Ascending aorta (tissue), 2 donors: Measurements from ENCODE around the gene TLE6. TPM values are rescaled to one million over a fixed set of nuclear protein-coding genes. Genes with fewer than 3 reads are reported as not detected.
"Not testable (repeated sequence)": the region's sequence is repeated elsewhere in the genome, so short reads cannot be mapped to it uniquely, and the experiment has no call there.

ENCODE experiments used
- DNase-seq, 2 donors: peaks; one replicate each; pipeline ENCODE4 v3.0.0-alpha.2; 2019; ENCODE audit warnings: low spot score in 2 of 2
- H3K27ac ChIP-seq, 2 donors: fragments of 200-600 bp; sonication (generic); one replicate each; pipeline ENCODE4 v1.5.1; 2016 to 2017; ENCODE audit warnings: mild to moderate bottlenecking in 1 of 2
- H3K27me3 ChIP-seq: fragments of 200-600 bp; sonication (generic); one replicate; pipeline ENCODE4 v1.5.1; 2017
- H3K36me3 ChIP-seq, 2 donors: fragments of 200-600 bp; sonication (generic); one replicate each; pipeline ENCODE4 v1.5.1; 2016
- H3K4me1 ChIP-seq, 2 donors: fragments of 200-600 bp; sonication (generic); one replicate each; pipeline ENCODE4 v1.5.1; 2016 to 2017; ENCODE audit warnings: mild to moderate bottlenecking in 1 of 2
- H3K4me3 ChIP-seq, 2 donors: fragments of 200-600 bp; sonication (generic); one replicate each; pipeline ENCODE4 v1.5.1; 2016 to 2017; ENCODE audit warnings: mild to moderate bottlenecking in 1 of 2
- H3K9me3 ChIP-seq, 2 donors: fragments of 200-600 bp; sonication (generic); one replicate each; pipeline ENCODE4 v1.5.1; 2016
- CTCF ChIP-seq, 3 experiments: fragments of 200-600 bp in 2 of 3; fragments of 450-650 bp in 1 of 3; sonication (generic) in 2 of 3; IDR thresholded peaks; one replicate each; pipeline ENCODE4 v1.5.1; 2016 to 2019; ENCODE audit warnings: antibody characterized with exemption in 3 of 3, mild to moderate bottlenecking in 1 of 3, moderate library complexity in 1 of 3
- intact Hi-C: fragments of 100-400 bp; cut with DNase I; formaldehyde crosslinking; loops from one replicate; pipeline ENCODE4 v1.15.1; 2023
- total RNA-seq: library from RNA; depleted of rRNA; stranded (reverse); fragments of >200 nt; gene quantifications from one replicate; pipeline ENCODE4 v1.1.0, GENCODE V29; 2016

TLE6 gene
- total RNA-seq, 1 donor from 2014 or later, result not detected

- intact Hi-C loops, result loop anchor here (1.0 to 5.0 kb wide), 9 partner anchors 22 to 727 kb away; partner anchors contain the start of genes APBA3, GNA11, MRPL54 and TLE5
Measured at GRCh38 chr19:3035542-3036118, 58.3 kb downstream of the TLE6 start.

DNA sequence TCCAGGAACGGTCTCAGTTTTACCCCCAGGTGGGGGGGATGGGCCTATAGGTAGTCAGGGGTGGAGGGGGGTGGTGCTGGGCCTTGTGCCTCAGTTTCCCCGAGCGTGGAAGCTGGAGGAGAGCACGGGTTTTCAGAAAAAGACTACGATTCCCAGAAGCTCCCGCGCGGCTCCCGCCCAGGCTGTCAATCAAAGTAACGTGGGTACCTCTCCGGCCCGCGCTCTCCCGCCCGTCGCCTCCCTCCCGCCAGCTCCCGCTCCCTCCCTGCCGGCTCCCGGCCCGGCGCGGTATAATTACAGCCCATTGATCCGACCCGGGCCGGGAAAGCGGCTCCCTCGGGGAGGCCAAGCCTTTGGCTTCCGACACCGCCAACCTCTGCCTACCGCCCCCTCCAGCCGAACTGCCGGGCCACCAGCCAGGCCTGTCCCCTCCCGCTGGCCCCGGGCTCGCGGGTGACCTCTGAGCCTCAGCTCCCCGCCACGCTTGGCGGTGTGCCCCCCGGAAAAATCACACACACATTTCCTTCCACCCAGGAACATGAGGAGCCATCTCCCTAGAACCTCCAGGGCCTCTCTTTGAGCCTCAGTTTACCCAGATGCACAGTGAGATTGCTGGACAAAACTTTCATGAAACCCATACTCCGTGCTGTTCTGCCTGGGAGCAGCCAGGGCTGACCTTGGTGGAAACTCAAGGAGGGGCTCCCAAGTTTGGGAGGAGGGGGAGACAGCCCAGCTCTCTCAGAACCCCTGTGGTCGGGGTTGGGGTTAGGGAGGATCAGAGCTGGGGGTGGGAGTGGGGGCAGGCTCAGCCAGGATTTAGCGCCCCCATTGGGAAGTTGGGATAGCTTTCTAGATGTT, 59.0 kb downstream of the TLE6 start:
- intact Hi-C loops, result loop anchor here (1.0 to 5.0 kb wide), 4 partner anchors 26 to 726 kb away; partner anchors contain the start of genes APBA3, GNA11, MRPL54 and TLE5
- Histone ChIP-seq H3K4me3 (peak overlapping the region; percentile 69 to 80), H3K36me3 (no peaks in the 10 kb centered on the region), H3K9me3 (no peaks in the 10 kb centered on the region), H3K27ac (peak overlapping the region; percentile 88 to 94), H3K4me1 (peaks cover 0 to 8% of the 10 kb centered on the region in 2 donors), H3K27me3 (no peaks in the 10 kb centered on the region)
- peak in 1 of 3 experiments; percentile 25 for TF ChIP-seq CTCF (IDR thresholded peaks at IDR 0.05)
- DNase-seq, result peak; percentile 62 to 96

More at GRCh38 chr19:3035542-3036118, 58.3 kb downstream of the TLE6 start:
- H3K27me3 ChIP-seq, result no peaks in the 10 kb centered on the region
- TF ChIP-seq CTCF (IDR thresholded peaks at IDR 0.05), result peak in 1 of 3 experiments; percentile 2
- no peaks in the 10 kb centered on the region for H3K36me3 ChIP-seq
- peaks cover 0 to 8% of the 10 kb centered on the region in 2 donors for H3K4me1 ChIP-seq
- DNase-seq, result peak; percentile 95 to 99
- peak overlapping the region; percentile 69 to 80 for H3K4me3 ChIP-seq
- H3K9me3 ChIP-seq, result no peaks in the 10 kb centered on the region
- peak overlapping the region; percentile 88 to 94 for H3K27ac ChIP-seq

DNA sequence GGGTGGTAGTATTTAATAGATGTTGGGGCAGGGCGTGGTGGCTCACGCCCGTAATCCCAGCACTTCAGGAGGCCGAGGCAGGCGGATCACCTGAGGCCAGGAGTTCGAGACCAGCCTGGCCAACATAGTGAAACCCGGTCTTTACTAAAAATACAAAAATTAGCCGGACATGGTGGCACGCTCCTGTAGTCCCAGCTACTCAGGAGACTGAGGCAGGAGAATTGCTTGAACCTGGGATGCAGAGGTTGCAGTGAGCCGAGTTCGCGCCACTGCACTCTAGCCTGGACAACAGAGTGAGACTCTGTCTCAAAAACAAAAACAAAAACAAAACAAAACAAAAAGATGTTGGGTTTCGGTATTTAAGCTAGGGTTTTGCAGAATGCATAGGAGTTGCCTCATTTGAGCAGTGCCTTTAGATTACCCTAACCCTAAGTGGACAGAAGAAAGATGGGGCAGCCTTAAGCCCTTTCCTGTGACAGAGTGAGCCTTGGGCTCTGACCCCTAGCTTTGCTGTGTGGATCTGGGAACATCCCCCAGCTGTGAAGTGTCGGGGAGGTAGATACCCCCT, 59.7 kb downstream of the TLE6 start:
- DNase-seq, H3K27me3 ChIP-seq, H3K9me3 ChIP-seq, H3K4me1 ChIP-seq, H3K4me3 ChIP-seq, H3K27ac ChIP-seq, H3K36me3 ChIP-seq: not testable (repeated sequence)
- intact Hi-C loops, result loop anchor here (1.0 to 5.0 kb wide), 4 partner anchors 26 to 725 kb away; partner anchors contain the start of genes APBA3, GNA11, MRPL54 and TLE5

GRCh38 chr19:3038214-3038613, 60.9 kb downstream of the TLE6 start:
- Histone ChIP-seq H3K27me3 (no peaks in the 10 kb centered on the region), H3K9me3 (no peaks in the 10 kb centered on the region), H3K4me3 (no peak overlapping the region), H3K27ac (no peak overlapping the region), H3K4me1 (peaks cover 0 to 8% of the 10 kb centered on the region in 2 donors), H3K36me3 (no peaks in the 10 kb centered on the region)
- no peak for DNase-seq
- TF ChIP-seq CTCF (IDR thresholded peaks at IDR 0.05), result no peak
- intact Hi-C loops, result loop anchor here (5.0 kb wide), 1 partner anchor 724 kb away; the partner anchor contains the start of genes APBA3 and MRPL54

DNA sequence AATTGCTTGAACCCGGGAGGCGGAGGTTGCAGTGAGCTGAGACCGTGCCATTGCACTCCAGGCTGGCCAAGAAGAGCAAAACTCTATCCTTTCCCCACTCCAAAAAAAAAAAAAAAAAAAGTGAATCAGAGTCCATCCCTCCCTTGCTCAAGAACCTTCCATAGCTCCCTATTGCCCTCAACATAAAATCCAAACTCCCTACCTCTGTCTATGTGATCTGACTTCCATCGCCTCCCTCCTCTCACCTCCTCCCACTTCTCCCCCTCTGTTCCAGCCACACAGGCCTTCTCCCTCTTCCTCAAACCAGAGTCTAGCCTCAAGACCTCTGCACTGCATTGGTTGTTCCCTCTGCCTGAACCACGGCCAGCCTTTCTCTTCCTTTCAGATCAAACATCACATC, 61.8 kb downstream of the TLE6 start:
- no peak for DNase-seq
- intact Hi-C loops, result loop anchor here (5.0 kb wide), 1 partner anchor 723 kb away; the partner anchor contains the start of genes APBA3 and MRPL54
- TF ChIP-seq CTCF (IDR thresholded peaks at IDR 0.05), result no peak

More for the DNA sequence above, 61.8 kb downstream of the TLE6 start:
- no peaks in the 10 kb centered on the region for H3K36me3 ChIP-seq
- H3K27me3 ChIP-seq, result no peaks in the 10 kb centered on the region
- no peak overlapping the region for H3K4me3 ChIP-seq
- no peaks in the 10 kb centered on the region for H3K9me3 ChIP-seq
- no peak overlapping the region for H3K27ac ChIP-seq
- peaks cover 0 to 8% of the 10 kb centered on the region in 2 donors for H3K4me1 ChIP-seq
